Duodenal mucosa (tissue), 2 donors: ENCODE data around the gene PSTPIP1.

Experiments
- H3K27ac ChIP-seq: one replicate; pipeline ENCODE4 v1.7.0; 2013; ENCODE audit warnings: low read depth, low read length
- H3K27me3 ChIP-seq, 2 donors: one replicate each; pipeline ENCODE4 v1.7.0; 2013; ENCODE audit warnings: low read length in 2 of 2, control low read depth in 1 of 2; ENCODE audit not compliant: insufficient read depth in 2 of 2, control insufficient read depth in 1 of 2
- H3K36me3 ChIP-seq, 2 donors: one replicate each; pipeline ENCODE4 v1.7.0; 2013; ENCODE audit warnings: low read length in 2 of 2, control low read depth in 1 of 2; ENCODE audit not compliant: insufficient read depth in 2 of 2, control insufficient read depth in 1 of 2
- H3K4me1 ChIP-seq, 2 donors: one replicate each; pipeline ENCODE4 v1.7.0; 2013; ENCODE audit warnings: low read length in 2 of 2, control low read depth in 1 of 2; ENCODE audit not compliant: insufficient read depth in 2 of 2, control insufficient read depth in 1 of 2
- H3K4me3 ChIP-seq, 2 donors: one replicate each; pipeline ENCODE4 v1.7.0; 2013; ENCODE audit warnings: low read length in 2 of 2, low read depth in 1 of 2
- H3K9ac ChIP-seq, 2 donors: one replicate each; pipeline ENCODE4 v1.7.0; 2013; ENCODE audit warnings: low read length in 2 of 2, low read depth in 1 of 2
- H3K9me3 ChIP-seq, 2 donors: one replicate each; pipeline ENCODE4 v1.7.0; 2013; ENCODE audit warnings: low read length in 2 of 2, control low read depth in 1 of 2; ENCODE audit not compliant: control insufficient read depth in 1 of 2

The PSTPIP1 gene

GRCh38 chr15:77031376-77032050 lies 36.6 kb downstream of the PSTPIP1 start:
- peaks cover 3 to 27% of the 10 kb centered on the region in 2 donors for H3K4me1 ChIP-seq
- no peak overlapping the region for H3K27ac ChIP-seq
- no peaks in the 10 kb centered on the region for H3K9me3 ChIP-seq
- H3K27me3 ChIP-seq: no peaks in the 10 kb centered on the region
- H3K4me3 ChIP-seq: no peak overlapping the region
- H3K36me3 ChIP-seq: peaks cover 5 to 10% of the 10 kb centered on the region in 2 donors
- H3K9ac ChIP-seq: no peak overlapping the region

GRCh38 chr15:77032052-77032646 lies 37.2 kb downstream of the PSTPIP1 start:
- peaks cover 10 to 16% of the 10 kb centered on the region in 2 donors for H3K36me3 ChIP-seq

GRCh38 chr15:77032647-77033416 lies 37.9 kb downstream of the PSTPIP1 start:
- Histone ChIP-seq H3K4me1 (peaks cover 3 to 27% of the 10 kb centered on the region in 2 donors), H3K9ac (no peak overlapping the region), H3K36me3 (peaks cover 12 to 23% of the 10 kb centered on the region in 2 donors), H3K4me3 (no peak overlapping the region), H3K27me3 (no peaks in the 10 kb centered on the region), H3K9me3 (no peaks in the 10 kb centered on the region), H3K27ac (no peak overlapping the region)

More at GRCh38 chr15:77032052-77032646, 37.2 kb downstream of the PSTPIP1 start:
- Histone ChIP-seq H3K4me1 (peaks cover 3 to 27% of the 10 kb centered on the region in 2 donors), H3K27ac (no peak overlapping the region), H3K27me3 (no peaks in the 10 kb centered on the region), H3K4me3 (no peak overlapping the region), H3K9me3 (no peaks in the 10 kb centered on the region), H3K9ac (no peak overlapping the region)

GRCh38 chr15:77033417-77033728 lies 38.4 kb downstream of the PSTPIP1 start:
- H3K27me3 ChIP-seq: no peaks in the 10 kb centered on the region
- no peaks in the 10 kb centered on the region for H3K9me3 ChIP-seq
- peaks cover 12 to 23% of the 10 kb centered on the region in 2 donors for H3K36me3 ChIP-seq
- H3K27ac ChIP-seq: no peak overlapping the region
- no peak overlapping the region for H3K9ac ChIP-seq
- peaks cover 3 to 22% of the 10 kb centered on the region in 2 donors for H3K4me1 ChIP-seq
- no peak overlapping the region for H3K4me3 ChIP-seq

- Histone ChIP-seq H3K9ac (no peak overlapping the region), H3K36me3 (peaks cover 12 to 23% of the 10 kb centered on the region in 2 donors), H3K4me3 (no peak overlapping the region), H3K4me1 (peaks cover 3 to 21% of the 10 kb centered on the region in 2 donors), H3K27me3 (no peaks in the 10 kb centered on the region), H3K9me3 (no peaks in the 10 kb centered on the region), H3K27ac (no peak overlapping the region)
These were observed 39.1 kb downstream of the PSTPIP1 start for GRCh38 chr15:77033729-77034671.

GRCh38 chr15:77034695-77035489 lies 40.0 kb downstream of the PSTPIP1 start:
- Histone ChIP-seq H3K9me3 (no peaks in the 10 kb centered on the region), H3K9ac (no peak overlapping the region), H3K4me1 (peaks cover 0 to 12% of the 10 kb centered on the region in 2 donors), H3K4me3 (no peak overlapping the region), H3K27ac (no peak overlapping the region), H3K27me3 (no peaks in the 10 kb centered on the region), H3K36me3 (peaks cover 12 to 23% of the 10 kb centered on the region in 2 donors)

GRCh38 chr15:77035584-77035983 lies 40.7 kb downstream of the PSTPIP1 start:
- Histone ChIP-seq H3K36me3 (peaks cover 12 to 23% of the 10 kb centered on the region in 2 donors), H3K9me3 (no peaks in the 10 kb centered on the region), H3K27ac (no peak overlapping the region), H3K9ac (no peak overlapping the region), H3K4me1 (peaks cover 0 to 5% of the 10 kb centered on the region in 2 donors), H3K4me3 (no peak overlapping the region), H3K27me3 (no peaks in the 10 kb centered on the region)

GRCh38 chr15:77035999-77036471 lies 41.1 kb downstream of the PSTPIP1 start:
- Histone ChIP-seq H3K4me1 (peaks cover 0 to 5% of the 10 kb centered on the region in 2 donors), H3K4me3 (no peak overlapping the region), H3K9me3 (no peaks in the 10 kb centered on the region), H3K36me3 (peaks cover 12 to 23% of the 10 kb centered on the region in 2 donors), H3K27me3 (no peaks in the 10 kb centered on the region), H3K27ac (no peak overlapping the region), H3K9ac (no peak overlapping the region)
